ENCODE measurements around the gene FTO.

DNA sequence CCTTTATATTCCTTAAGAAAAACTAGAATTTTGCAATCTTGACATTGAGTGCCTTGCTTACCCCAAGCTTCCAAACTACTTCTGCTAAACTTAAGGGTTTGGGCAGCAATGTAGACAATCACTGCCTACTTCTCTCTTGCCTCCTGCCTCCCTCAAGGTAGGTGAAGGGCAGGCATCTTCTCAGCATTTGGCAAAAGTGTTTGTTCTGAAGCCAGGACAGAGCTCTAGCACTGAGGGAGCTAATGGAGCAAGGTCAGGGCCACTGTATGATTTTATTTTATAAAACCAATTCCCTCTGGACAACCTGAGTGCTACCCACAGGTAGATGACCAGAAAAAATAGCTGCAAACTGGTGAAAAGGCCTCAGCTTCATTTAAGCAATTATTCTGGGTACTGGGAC, 470.8 kb downstream of the FTO start:
- TF ChIP-seq, protein P1, sequence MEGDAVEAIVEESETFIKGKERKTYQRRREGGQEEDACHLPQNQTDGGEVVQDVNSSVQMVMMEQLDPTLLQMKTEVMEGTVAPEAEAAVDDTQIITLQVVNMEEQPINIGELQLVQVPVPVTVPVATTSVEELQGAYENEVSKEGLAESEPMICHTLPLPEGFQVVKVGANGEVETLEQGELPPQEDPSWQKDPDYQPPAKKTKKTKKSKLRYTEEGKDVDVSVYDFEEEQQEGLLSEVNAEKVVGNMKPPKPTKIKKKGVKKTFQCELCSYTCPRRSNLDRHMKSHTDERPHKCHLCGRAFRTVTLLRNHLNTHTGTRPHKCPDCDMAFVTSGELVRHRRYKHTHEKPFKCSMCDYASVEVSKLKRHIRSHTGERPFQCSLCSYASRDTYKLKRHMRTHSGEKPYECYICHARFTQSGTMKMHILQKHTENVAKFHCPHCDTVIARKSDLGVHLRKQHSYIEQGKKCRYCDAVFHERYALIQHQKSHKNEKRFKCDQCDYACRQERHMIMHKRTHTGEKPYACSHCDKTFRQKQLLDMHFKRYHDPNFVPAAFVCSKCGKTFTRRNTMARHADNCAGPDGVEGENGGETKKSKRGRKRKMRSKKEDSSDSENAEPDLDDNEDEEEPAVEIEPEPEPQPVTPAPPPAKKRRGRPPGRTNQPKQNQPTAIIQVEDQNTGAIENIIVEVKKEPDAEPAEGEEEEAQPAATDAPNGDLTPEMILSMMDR (IDR thresholded peaks at IDR 0.05) = no peak
- no peak for TF ChIP-seq ZFX (IDR thresholded peaks at IDR 0.05; ENCODE audit: borderline replicate concordance)
